ENCODE data around the gene PRKCA.

The PRKCA gene

DNA sequence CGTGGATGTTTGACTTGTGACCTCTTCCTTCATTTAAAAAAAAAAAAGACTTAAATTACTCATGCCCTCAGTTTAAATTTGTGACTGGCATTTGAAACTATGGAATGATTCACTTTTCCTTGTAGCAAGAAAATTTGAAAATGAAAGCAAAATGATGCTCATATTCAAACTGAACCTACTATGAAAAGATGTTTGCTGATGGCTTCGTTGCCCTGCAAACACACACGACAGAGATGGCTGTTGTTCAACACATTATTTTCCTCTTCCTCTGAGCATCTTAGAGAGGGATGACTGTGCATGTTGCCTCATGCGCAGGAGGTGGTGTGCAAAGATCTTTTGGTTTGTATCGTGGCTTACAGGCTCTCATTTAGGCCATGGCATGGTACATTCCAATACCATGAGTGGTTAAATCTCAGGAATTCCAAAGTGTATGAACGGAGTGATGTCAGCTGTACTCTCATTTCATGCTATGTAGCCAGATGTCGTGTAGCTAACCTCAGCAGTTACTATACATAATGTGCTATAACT, 164.5 kb downstream of the PRKCA start:
- no peak for DNase-seq (ENCODE audit: low read depth)
- TF ChIP-seq, protein P1, sequence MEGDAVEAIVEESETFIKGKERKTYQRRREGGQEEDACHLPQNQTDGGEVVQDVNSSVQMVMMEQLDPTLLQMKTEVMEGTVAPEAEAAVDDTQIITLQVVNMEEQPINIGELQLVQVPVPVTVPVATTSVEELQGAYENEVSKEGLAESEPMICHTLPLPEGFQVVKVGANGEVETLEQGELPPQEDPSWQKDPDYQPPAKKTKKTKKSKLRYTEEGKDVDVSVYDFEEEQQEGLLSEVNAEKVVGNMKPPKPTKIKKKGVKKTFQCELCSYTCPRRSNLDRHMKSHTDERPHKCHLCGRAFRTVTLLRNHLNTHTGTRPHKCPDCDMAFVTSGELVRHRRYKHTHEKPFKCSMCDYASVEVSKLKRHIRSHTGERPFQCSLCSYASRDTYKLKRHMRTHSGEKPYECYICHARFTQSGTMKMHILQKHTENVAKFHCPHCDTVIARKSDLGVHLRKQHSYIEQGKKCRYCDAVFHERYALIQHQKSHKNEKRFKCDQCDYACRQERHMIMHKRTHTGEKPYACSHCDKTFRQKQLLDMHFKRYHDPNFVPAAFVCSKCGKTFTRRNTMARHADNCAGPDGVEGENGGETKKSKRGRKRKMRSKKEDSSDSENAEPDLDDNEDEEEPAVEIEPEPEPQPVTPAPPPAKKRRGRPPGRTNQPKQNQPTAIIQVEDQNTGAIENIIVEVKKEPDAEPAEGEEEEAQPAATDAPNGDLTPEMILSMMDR (IDR thresholded peaks at IDR 0.05; ENCODE audit: control insufficient read depth, extremely low read depth, insufficient read depth): no peak

DNA sequence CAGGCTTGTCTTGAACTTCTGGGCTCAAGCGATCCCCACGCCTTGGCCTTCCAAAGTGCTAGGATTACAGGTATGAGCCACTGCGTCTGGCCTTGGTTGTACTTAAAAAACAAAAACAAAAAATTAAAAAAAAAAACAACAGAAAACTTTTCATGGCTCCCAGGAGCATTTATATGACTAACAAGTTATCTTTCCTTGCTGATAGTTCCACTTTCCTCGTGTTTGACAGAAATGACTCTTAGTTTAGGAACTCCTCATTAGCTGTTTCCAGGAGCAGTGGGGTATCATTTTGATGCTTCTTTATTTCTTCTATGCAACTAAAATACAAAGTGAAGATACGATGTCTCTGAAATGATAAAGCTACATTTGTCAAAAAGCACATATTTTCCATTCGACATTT, 165.4 kb downstream of the PRKCA start:
- no peak overlapping the region for H3K4me3 ChIP-seq (ENCODE audit: low read depth, low read length)
- TF ChIP-seq, protein P1 (IDR thresholded peaks at IDR 0.05; ENCODE audit: control insufficient read depth, extremely low read depth, insufficient read depth): no peak
- DNase-seq (ENCODE audit: low read depth): no peak

More for the DNA sequence above, 164.5 kb downstream of the PRKCA start:
- no peak overlapping the region for H3K4me3 ChIP-seq (ENCODE audit: low read depth, low read length)

DNA sequence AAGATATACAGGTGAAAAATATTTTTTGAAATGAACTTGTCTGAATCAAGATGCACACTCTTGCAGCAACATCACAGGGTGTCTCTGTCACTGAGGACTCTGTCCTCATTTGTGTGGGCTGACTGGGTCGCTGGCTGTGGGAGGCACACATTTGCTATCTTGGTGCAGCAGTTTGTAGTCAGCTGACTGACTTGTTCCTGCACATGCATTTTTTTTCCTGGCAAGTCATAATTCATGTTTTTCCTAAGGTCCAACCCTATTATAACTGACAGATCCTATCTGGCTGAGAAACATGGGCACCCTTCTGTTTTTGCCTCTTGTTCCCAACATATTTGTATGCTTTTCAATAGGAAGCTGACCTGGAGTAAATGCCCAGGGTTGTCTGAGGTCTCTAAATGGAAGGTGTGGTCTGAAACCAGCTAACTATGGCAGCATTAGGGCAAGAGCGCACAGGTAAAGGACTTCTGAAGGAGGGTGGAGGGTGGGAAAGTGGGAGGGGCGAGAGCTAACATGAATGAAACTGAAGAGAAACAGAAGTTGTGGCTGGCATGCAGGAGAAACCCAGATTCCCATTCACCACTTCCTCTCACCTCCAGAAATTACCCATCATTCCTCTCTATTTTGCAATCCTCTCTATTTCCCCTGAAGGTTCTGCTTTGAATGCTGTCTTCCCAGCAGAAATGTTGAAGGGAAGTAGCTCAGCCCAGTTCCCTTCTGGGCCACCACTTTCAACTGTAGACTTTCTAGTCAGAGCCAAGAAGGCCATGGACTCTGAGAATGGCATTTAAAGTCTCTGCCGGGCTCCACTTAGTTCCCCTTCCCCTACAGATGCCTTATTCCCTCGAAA, 166.1 kb downstream of the PRKCA start:
- TF ChIP-seq, protein P1 (IDR thresholded peaks at IDR 0.05; ENCODE audit: control insufficient read depth, extremely low read depth, insufficient read depth): no peak
- DNase-seq (ENCODE audit: low read depth): no peak
- no peak overlapping the region for H3K4me3 ChIP-seq (ENCODE audit: low read depth, low read length)

DNA sequence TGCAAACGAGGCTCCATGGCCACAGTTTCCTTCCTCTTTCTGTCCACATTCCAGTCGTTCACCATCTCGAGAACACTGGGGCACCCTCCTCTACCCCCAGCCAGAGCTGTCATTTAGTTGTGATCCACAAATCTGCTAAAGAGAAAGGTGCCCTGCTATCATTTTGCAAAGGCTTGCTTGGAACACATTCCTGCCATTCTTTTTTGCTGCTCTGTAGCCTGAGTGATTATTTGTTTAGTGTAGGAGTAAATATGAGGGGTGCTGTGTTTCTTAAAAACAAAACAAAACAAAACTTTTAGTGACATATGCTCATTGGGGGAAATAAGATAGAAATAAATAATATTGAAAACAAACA, 166.7 kb downstream of the PRKCA start:
- no peak for DNase-seq (ENCODE audit: low read depth)
- TF ChIP-seq, protein P1 (IDR thresholded peaks at IDR 0.05; ENCODE audit: control insufficient read depth, extremely low read depth, insufficient read depth): no peak
- no peak overlapping the region for H3K4me3 ChIP-seq (ENCODE audit: low read depth, low read length)

DNA sequence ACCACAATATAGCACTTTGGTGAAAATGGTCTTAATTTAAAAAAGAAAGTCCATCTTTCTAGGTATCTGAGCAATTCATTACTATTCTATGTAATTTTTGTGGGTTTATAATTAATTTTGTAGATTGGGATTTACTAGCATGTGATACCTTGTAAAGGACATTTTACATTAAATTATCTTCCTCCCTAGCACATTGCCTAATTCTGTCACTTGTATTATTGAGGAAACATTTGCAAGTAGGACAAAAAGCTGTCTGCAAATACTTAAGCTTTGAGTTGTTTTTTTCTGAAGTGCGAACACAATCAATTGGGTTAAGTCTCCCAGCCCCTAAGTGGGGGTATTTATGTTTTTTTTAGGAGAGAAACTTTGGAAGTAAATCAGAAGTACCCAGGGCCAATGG, 167.0 kb downstream of the PRKCA start:
- no peak for DNase-seq (ENCODE audit: low read depth)
- TF ChIP-seq, protein P1 (IDR thresholded peaks at IDR 0.05; ENCODE audit: control insufficient read depth, extremely low read depth, insufficient read depth): no peak
- H3K4me3 ChIP-seq (ENCODE audit: low read depth, low read length): no peak overlapping the region

DNA sequence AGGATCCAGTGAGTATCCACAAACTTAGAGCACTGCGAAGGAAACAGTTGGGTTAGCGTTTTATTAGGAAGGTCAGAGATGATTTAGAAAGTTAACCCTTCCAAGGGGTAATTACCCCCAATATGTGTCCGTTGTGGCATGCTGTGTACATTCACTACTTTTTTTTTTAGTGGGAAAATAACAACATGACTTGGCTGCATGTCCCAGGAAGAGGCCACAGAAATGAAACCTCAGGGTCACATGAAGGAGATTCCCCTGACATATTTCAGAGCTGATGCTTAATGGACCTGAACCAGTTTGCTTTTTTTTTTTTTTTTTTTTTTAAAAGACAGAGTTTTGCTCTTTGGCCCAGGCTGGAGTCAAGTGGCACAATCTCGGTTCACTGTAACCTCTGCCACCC, 167.5 kb downstream of the PRKCA start:
- no peak for DNase-seq (ENCODE audit: low read depth)
- TF ChIP-seq, protein P1 (IDR thresholded peaks at IDR 0.05; ENCODE audit: control insufficient read depth, extremely low read depth, insufficient read depth): no peak
- no peak overlapping the region for H3K4me3 ChIP-seq (ENCODE audit: low read depth, low read length)
